HCT116 (cell line): ENCODE measurements around the gene IL20RA. TPM values are rescaled to one million over a fixed set of nuclear protein-coding genes. Genes with fewer than 3 reads are reported as not detected.

Experiments used
- ATAC-seq: fragments of 200-7000 bp; cut with Tn5 transposase; 2 replicates; pipeline ENCODE4 v1.9.1; 2020; ENCODE audit warnings: mild to moderate bottlenecking, moderate library complexity
- BruUV-seq: library from RNA; stranded (reverse); fragments of 400-500 nt; replicated peaks from 2 replicates; lab custom pipeline; 2021; lab: Mats Ljungman, UMichigan
- CTCF ChIA-PET: fragments of 300-600 bp; sonication (Branson Sonifier 250); formaldehyde crosslinking; loops from one replicate; lab custom pipeline; 2021; ENCODE audit warnings: antibody characterized with exemption; lab: Charles Lee
- POLR2A ChIA-PET: fragments of 300-600, 350-600 bp; sonication (Branson Sonifier 250); formaldehyde crosslinking; loops from one replicate; lab custom pipeline; 2021; ENCODE audit warnings: antibody characterized with exemption; lab: Charles Lee
- RAD21 ChIA-PET, 2 experiments: fragments of 300-600 bp; sonication (Branson Sonifier 250); formaldehyde crosslinking; loops; one replicate each; lab custom pipeline; 2023; ENCODE audit warnings: low total read pairs in 2 of 2; ENCODE audit not compliant: uncharacterized antibody in 2 of 2, unreplicated experiment in 2 of 2, low non-redundant PET in 1 of 2; lab: Charles Lee
- DNase-seq: peaks from one replicate; pipeline ENCODE4 v3.0.0-alpha.2; 2010; ENCODE audit warnings: low read depth, low spot score
- H2AFZ ChIP-seq: fragments of 200-600 bp; shearing (Covaris generic), sonication (generic); 2 replicates; pipeline ENCODE4 v1.6.1; 2017; ENCODE audit warnings: low read depth, mixed run types, mixed read lengths, antibody characterized with exemption, low read length; ENCODE audit not compliant: poor library complexity, severe bottlenecking
- H3K27ac ChIP-seq: 2 replicates; pipeline ENCODE4 v1.5.1; 2012; ENCODE audit warnings: low read depth, low read length
- H3K27me3 ChIP-seq: fragments of 200-600 bp; sonication (generic); 2 replicates; pipeline ENCODE4 v1.6.1; 2016; ENCODE audit warnings: mixed run types, low read length, mixed read lengths; ENCODE audit not compliant: insufficient read depth
- H3K36me3 ChIP-seq, 2 experiments: fragments of 200-500 bp in 1 of 2; fragments of 200-600 bp in 1 of 2; sonication (Bioruptor generic) in 1 of 2; sonication (generic) in 1 of 2; 2 replicates each; pipeline versions ENCODE4 v1.5.1 to v1.6.1; 2014 to 2016; ENCODE audit warnings: low read length in 2 of 2, inconsistent platforms in 1 of 2, mixed read lengths in 1 of 2, mixed run types in 1 of 2; ENCODE audit not compliant: insufficient read depth in 2 of 2, control insufficient read depth in 1 of 2
- H3K4me1 ChIP-seq, 2 experiments: fragments of 200-600 bp in 1 of 2; sonication (generic) in 1 of 2; 2 replicates each; pipeline versions ENCODE4 v1.5.1 to v1.6.1; 2012 to 2017; ENCODE audit warnings: low read length in 2 of 2, inconsistent platforms in 1 of 2, mild to moderate bottlenecking in 1 of 2, mixed read lengths in 1 of 2, mixed run types in 1 of 2, moderate library complexity in 1 of 2; ENCODE audit not compliant: insufficient read depth in 2 of 2, control insufficient read depth in 1 of 2
- H3K4me2 ChIP-seq: fragments of 200-600 bp; sonication (generic); 2 replicates; pipeline ENCODE4 v1.6.1; 2017; ENCODE audit warnings: mixed run types, low read length, mixed read lengths
- H3K4me3 ChIP-seq, 2 experiments: fragments of 200-600 bp in 1 of 2; sonication (generic) in 1 of 2; replicated peaks in 1 of 2; 2 replicates each; pipeline ENCODE4 v1.5.1; 2011 to 2016; ENCODE audit warnings: low read length in 2 of 2, control low read depth in 1 of 2, low read depth in 1 of 2, mild to moderate bottlenecking in 1 of 2, mixed read lengths in 1 of 2, mixed run types in 1 of 2
- H3K79me2 ChIP-seq: fragments of 200-600 bp; sonication (generic); 2 replicates; pipeline ENCODE4 v1.6.1; 2017; ENCODE audit warnings: mild to moderate bottlenecking, mixed run types, low read length, moderate library complexity, mixed read lengths; ENCODE audit not compliant: insufficient read depth
- H3K9ac ChIP-seq: fragments of 200-600 bp; sonication (generic); 2 replicates; pipeline ENCODE4 v1.6.1; 2016; ENCODE audit warnings: low read length, mixed read lengths
- H3K9me2 ChIP-seq: fragments of 200-600 bp; sonication (generic), shearing (Covaris generic); 2 replicates; pipeline ENCODE4 v1.6.1; 2017; ENCODE audit warnings: mixed run types, mild to moderate bottlenecking, moderate library complexity; ENCODE audit not compliant: insufficient read depth
- H3K9me3 ChIP-seq, 2 experiments: fragments of 200-500 bp in 1 of 2; fragments of 200-600 bp in 1 of 2; sonication (Bioruptor generic) in 1 of 2; sonication (generic) in 1 of 2; 2 replicates each; pipeline ENCODE4 v1.6.1; 2014 to 2017; ENCODE audit warnings: low read length in 2 of 2, mixed read lengths in 2 of 2, inconsistent platforms in 1 of 2, low read depth in 1 of 2, mild to moderate bottlenecking in 1 of 2, mixed run types in 1 of 2, moderate library complexity in 1 of 2; ENCODE audit not compliant: control insufficient read depth in 1 of 2, insufficient read depth in 1 of 2
- H4K20me1 ChIP-seq: fragments of 200-600 bp; sonication (generic), shearing (Covaris generic); 2 replicates; pipeline ENCODE4 v1.6.1; 2017; ENCODE audit warnings: mixed run types, mild to moderate bottlenecking, moderate library complexity; ENCODE audit not compliant: insufficient read depth
- CBX3 ChIP-seq: IDR thresholded peaks from 2 replicates; pipeline ENCODE4 v1.6.1; 2012; ENCODE audit warnings: low read depth
- ELF1 ChIP-seq: IDR thresholded peaks from 2 replicates; pipeline ENCODE4 v1.6.1; 2012; ENCODE audit warnings: low read depth, borderline replicate concordance
- JUND ChIP-seq: IDR thresholded peaks from 2 replicates; pipeline ENCODE4 v1.6.1; 2012
- POLR2A ChIP-seq: IDR thresholded peaks from 2 replicates; pipeline ENCODE4 v1.7.0; 2011; ENCODE audit warnings: borderline replicate concordance; ENCODE audit not compliant: insufficient read depth, insufficient read length; ENCODE audit errors: extremely low read depth
- POLR2AphosphoS5 ChIP-seq: IDR thresholded peaks from 2 replicates; pipeline ENCODE4 v1.6.1; 2011; ENCODE audit warnings: mild to moderate bottlenecking, low read depth, low read length, moderate library complexity
- SIN3A ChIP-seq: IDR thresholded peaks from 2 replicates; pipeline ENCODE4 v1.6.1; 2012; ENCODE audit warnings: low read depth
- SP1 ChIP-seq: IDR thresholded peaks from 2 replicates; pipeline ENCODE4 v1.6.1; 2012; ENCODE audit warnings: low read depth
- TCF7L2 ChIP-seq: IDR thresholded peaks from 2 replicates; pipeline ENCODE4 v1.7.0; 2011; ENCODE audit warnings: borderline replicate concordance, inconsistent platforms; ENCODE audit not compliant: insufficient read depth, insufficient read length; ENCODE audit errors: extremely low read depth
- YY1 ChIP-seq: IDR thresholded peaks from 2 replicates; pipeline ENCODE4 v1.6.1; 2011; ENCODE audit warnings: low read length, low read depth, moderate library complexity, mild to moderate bottlenecking; ENCODE audit not compliant: insufficient replicate concordance; ENCODE audit errors: extremely low read depth
- ZNF274 ChIP-seq: fragments of 200-500 bp; sonication (Bioruptor generic); IDR thresholded peaks from 2 replicates; pipeline ENCODE4 v1.6.1; 2014; ENCODE audit warnings: mild to moderate bottlenecking, low read depth, low read length, inconsistent platforms
- intact Hi-C: fragments of 100-400 bp; cut with micrococcal nuclease; formaldehyde crosslinking; loops from 2 replicates; pipeline ENCODE4 v1.10.0; 2022
- total RNA-seq: library from RNA; stranded (reverse); gene quantifications from one replicate; pipeline ENCODE4 v1.2.1, GENCODE V29; 2021; ENCODE audit not compliant: unreplicated experiment
- TF ChIP-seq, protein P1 (sequence below), 3 experiments: fragments of 200-600 bp in 1 of 3; sonication (generic) in 1 of 3; IDR thresholded peaks in 2 of 3; conservative IDR thresholded peaks in 1 of 3; 2 replicates each; pipeline ENCODE4 v1.5.1; 2012 to 2017; ENCODE audit warnings: low read depth in 2 of 3, low read length in 2 of 3, antibody characterized with exemption in 1 of 3, borderline replicate concordance in 1 of 3, control low read depth in 1 of 3, mild to moderate bottlenecking in 1 of 3, mixed read lengths in 1 of 3, mixed run types in 1 of 3, moderate library complexity in 1 of 3; ENCODE audit not compliant: insufficient read depth in 1 of 3
- TF ChIP-seq, protein P2 (sequence below): IDR thresholded peaks from 2 replicates; pipeline ENCODE4 v1.6.1; 2012; ENCODE audit warnings: low read depth
- TF ChIP-seq, protein P3 (sequence below): IDR thresholded peaks from 2 replicates; pipeline ENCODE4 v1.6.1; 2011; ENCODE audit warnings: mild to moderate bottlenecking, low read length, moderate library complexity; ENCODE audit not compliant: insufficient replicate concordance; ENCODE audit errors: extremely low read depth
- TF ChIP-seq, protein P4 (sequence below): IDR thresholded peaks from 2 replicates; pipeline ENCODE4 v1.6.1; 2012

IL20RA gene
- total RNA-seq, 1 experiment from 2014 or later, result 1.1 TPM

DNA sequence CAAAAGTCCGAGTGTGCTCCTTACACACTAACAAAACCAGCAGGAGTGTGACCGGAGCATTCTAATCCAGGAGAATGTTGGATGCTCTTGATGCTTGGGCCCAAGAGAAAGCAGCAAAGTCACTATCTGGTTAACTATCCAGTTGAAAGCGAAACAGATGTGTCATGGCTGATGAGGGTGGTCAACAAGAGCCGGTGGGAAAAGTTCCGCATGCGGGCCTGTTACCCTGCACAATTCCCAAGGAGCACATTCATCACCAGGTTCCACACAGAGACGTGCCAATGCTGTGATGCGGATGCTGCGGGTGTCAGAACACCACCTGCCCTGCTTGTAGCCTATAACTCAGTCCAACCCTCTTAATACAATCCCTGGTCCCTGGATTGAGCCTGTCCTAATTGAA lies 38.7 kb downstream of the IL20RA start (continued):
- TF ChIP-seq, protein P1, sequence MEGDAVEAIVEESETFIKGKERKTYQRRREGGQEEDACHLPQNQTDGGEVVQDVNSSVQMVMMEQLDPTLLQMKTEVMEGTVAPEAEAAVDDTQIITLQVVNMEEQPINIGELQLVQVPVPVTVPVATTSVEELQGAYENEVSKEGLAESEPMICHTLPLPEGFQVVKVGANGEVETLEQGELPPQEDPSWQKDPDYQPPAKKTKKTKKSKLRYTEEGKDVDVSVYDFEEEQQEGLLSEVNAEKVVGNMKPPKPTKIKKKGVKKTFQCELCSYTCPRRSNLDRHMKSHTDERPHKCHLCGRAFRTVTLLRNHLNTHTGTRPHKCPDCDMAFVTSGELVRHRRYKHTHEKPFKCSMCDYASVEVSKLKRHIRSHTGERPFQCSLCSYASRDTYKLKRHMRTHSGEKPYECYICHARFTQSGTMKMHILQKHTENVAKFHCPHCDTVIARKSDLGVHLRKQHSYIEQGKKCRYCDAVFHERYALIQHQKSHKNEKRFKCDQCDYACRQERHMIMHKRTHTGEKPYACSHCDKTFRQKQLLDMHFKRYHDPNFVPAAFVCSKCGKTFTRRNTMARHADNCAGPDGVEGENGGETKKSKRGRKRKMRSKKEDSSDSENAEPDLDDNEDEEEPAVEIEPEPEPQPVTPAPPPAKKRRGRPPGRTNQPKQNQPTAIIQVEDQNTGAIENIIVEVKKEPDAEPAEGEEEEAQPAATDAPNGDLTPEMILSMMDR (IDR thresholded peaks at IDR 0.05 in 2 of 3, conservative IDR thresholded peaks at IDR 0.05 in 1 of 3; ENCODE audit: borderline replicate concordance in 1 of 3, insufficient read depth in 1 of 3, low read depth in 2 of 3, low read length in 2 of 3), result no peak

DNA sequence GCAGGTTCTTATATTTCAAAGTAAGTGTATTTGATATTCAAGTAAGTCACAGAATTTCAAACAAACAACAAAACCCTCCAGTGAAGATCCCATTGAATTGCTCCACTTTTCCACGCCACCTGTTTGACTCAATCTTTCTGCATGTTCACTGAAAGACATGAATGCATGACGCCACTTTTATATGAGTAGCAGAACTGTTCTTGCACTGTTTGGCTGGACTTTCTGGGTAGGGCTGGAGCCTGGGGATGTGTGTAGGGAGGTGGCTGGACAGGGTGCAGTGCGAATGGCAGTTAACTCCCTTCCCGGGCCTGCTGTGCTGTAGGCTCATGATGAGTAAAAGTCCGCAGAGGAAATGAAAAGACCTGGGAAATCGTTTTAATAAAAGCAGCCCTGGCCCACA lies 39.7 kb downstream of the IL20RA start:
- Histone ChIP-seq H3K4me1 (peaks cover 21 to 33% of the 10 kb centered on the region in 2 experiments), H2AFZ (no peak overlapping the region), H3K36me3 (no peaks in the 10 kb centered on the region; a peak in 1 of 4 replicates), H3K27ac (no peak overlapping the region), H3K4me2 (no peak overlapping the region), H3K9ac (no peak overlapping the region), H3K9me2 (no peaks in the 10 kb centered on the region), H3K27me3 (no peaks in the 10 kb centered on the region), H3K4me3 (no peak overlapping the region), H3K79me2 (no peaks in the 10 kb centered on the region), H4K20me1 (no peaks in the 10 kb centered on the region), H3K9me3 (no peaks in the 10 kb centered on the region)
- no TSS peak for BruUV-seq
- POLR2A ChIA-PET, result no interaction called here
- no peak for ATAC-seq
- RAD21 ChIA-PET, result no interaction called here
- intact Hi-C loops, result no loop called here
- CTCF ChIA-PET, result no interaction called here
- DNase-seq, result no peak
- TF ChIP-seq, protein P2, sequence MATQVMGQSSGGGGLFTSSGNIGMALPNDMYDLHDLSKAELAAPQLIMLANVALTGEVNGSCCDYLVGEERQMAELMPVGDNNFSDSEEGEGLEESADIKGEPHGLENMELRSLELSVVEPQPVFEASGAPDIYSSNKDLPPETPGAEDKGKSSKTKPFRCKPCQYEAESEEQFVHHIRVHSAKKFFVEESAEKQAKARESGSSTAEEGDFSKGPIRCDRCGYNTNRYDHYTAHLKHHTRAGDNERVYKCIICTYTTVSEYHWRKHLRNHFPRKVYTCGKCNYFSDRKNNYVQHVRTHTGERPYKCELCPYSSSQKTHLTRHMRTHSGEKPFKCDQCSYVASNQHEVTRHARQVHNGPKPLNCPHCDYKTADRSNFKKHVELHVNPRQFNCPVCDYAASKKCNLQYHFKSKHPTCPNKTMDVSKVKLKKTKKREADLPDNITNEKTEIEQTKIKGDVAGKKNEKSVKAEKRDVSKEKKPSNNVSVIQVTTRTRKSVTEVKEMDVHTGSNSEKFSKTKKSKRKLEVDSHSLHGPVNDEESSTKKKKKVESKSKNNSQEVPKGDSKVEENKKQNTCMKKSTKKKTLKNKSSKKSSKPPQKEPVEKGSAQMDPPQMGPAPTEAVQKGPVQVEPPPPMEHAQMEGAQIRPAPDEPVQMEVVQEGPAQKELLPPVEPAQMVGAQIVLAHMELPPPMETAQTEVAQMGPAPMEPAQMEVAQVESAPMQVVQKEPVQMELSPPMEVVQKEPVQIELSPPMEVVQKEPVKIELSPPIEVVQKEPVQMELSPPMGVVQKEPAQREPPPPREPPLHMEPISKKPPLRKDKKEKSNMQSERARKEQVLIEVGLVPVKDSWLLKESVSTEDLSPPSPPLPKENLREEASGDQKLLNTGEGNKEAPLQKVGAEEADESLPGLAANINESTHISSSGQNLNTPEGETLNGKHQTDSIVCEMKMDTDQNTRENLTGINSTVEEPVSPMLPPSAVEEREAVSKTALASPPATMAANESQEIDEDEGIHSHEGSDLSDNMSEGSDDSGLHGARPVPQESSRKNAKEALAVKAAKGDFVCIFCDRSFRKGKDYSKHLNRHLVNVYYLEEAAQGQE, result no peak
- TF ChIP-seq ZNF274, result no peak
- TF ChIP-seq POLR2AphosphoS5, result no peak
- TF ChIP-seq, protein P3, sequence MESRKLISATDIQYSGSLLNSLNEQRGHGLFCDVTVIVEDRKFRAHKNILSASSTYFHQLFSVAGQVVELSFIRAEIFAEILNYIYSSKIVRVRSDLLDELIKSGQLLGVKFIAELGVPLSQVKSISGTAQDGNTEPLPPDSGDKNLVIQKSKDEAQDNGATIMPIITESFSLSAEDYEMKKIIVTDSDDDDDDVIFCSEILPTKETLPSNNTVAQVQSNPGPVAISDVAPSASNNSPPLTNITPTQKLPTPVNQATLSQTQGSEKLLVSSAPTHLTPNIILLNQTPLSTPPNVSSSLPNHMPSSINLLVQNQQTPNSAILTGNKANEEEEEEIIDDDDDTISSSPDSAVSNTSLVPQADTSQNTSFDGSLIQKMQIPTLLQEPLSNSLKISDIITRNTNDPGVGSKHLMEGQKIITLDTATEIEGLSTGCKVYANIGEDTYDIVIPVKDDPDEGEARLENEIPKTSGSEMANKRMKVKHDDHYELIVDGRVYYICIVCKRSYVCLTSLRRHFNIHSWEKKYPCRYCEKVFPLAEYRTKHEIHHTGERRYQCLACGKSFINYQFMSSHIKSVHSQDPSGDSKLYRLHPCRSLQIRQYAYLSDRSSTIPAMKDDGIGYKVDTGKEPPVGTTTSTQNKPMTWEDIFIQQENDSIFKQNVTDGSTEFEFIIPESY, result no peak
- TF ChIP-seq ELF1, result no peak
- no peak for TF ChIP-seq SP1
- no peak for TF ChIP-seq SIN3A
- TF ChIP-seq TCF7L2, result no peak
- TF ChIP-seq, protein P4, sequence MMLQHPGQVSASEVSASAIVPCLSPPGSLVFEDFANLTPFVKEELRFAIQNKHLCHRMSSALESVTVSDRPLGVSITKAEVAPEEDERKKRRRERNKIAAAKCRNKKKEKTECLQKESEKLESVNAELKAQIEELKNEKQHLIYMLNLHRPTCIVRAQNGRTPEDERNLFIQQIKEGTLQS, result no peak
- TF ChIP-seq CBX3, result no peak
- TF ChIP-seq, protein P1 (IDR thresholded peaks at IDR 0.05 in 2 of 3, conservative IDR thresholded peaks at IDR 0.05 in 1 of 3; ENCODE audit: borderline replicate concordance in 1 of 3, insufficient read depth in 1 of 3, low read depth in 2 of 3, low read length in 2 of 3), result no peak
- no peak for TF ChIP-seq YY1
- TF ChIP-seq POLR2A, result no peak
- TF ChIP-seq JUND, result no peak
